GM12874 (cell line): ENCODE results near the gene IDUA.

ENCODE experiments used
- TF ChIP-seq, protein P1 (sequence below): IDR thresholded peaks from 2 replicates; pipeline ENCODE4 v1.5.1; 2011; ENCODE audit warnings: low read depth, mild to moderate bottlenecking, control low read depth, low read length, moderate library complexity; ENCODE audit not compliant: insufficient read depth

The IDUA gene

GRCh38 chr4:1021386-1022050, 34.7 kb downstream of the IDUA start:
- TF ChIP-seq, protein P1, sequence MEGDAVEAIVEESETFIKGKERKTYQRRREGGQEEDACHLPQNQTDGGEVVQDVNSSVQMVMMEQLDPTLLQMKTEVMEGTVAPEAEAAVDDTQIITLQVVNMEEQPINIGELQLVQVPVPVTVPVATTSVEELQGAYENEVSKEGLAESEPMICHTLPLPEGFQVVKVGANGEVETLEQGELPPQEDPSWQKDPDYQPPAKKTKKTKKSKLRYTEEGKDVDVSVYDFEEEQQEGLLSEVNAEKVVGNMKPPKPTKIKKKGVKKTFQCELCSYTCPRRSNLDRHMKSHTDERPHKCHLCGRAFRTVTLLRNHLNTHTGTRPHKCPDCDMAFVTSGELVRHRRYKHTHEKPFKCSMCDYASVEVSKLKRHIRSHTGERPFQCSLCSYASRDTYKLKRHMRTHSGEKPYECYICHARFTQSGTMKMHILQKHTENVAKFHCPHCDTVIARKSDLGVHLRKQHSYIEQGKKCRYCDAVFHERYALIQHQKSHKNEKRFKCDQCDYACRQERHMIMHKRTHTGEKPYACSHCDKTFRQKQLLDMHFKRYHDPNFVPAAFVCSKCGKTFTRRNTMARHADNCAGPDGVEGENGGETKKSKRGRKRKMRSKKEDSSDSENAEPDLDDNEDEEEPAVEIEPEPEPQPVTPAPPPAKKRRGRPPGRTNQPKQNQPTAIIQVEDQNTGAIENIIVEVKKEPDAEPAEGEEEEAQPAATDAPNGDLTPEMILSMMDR = no peak

DNA sequence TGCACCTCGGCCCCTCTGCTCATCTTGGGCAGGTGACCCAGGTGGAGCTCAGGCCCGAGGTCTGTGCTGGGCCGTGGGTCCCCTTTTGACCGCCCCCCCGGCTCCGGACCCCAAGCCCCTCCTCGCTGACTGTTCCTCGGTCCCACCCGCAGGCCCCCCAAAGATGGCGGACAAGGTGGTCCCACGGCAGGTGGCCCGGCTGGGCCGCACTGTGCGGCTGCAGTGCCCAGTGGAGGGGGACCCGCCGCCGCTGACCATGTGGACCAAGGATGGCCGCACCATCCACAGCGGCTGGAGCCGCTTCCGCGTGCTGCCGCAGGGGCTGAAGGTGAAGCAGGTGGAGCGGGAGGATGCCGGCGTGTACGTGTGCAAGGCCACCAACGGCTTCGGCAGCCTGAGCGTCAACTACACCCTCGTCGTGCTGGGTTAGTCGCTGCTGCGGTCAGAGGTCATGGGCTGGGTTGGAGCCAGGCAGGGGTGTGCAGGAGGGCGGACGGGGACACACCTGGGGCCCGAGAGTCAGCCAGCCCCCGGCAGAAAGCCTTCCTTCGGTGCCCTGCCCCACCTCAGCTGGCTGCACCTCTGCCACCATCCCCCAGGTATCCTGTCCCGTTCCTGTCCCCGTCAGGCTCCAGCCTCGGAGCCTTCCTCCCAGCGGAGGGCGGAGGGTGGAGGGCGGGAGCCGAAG, 35.4 kb downstream of the IDUA start:
- TF ChIP-seq, protein P1 = no peak

DNA sequence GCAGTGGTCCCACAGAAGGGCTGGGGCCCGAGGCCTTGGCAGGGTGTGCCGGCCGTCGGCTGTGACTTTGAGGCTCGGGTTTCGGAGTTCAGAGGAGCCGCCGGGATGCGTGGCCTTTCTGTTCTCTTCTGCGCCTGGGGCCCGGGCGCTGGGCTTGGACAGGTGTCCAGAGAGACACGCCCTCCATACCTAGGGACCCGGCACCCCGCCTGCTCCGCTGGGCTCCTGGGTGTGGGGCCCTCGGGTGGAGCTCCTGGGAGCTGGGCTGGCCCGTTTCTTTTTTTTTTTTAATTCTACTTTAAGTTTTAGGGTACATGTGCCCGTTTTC, 35.9 kb downstream of the IDUA start:
- TF ChIP-seq, protein P1 = no peak

DNA sequence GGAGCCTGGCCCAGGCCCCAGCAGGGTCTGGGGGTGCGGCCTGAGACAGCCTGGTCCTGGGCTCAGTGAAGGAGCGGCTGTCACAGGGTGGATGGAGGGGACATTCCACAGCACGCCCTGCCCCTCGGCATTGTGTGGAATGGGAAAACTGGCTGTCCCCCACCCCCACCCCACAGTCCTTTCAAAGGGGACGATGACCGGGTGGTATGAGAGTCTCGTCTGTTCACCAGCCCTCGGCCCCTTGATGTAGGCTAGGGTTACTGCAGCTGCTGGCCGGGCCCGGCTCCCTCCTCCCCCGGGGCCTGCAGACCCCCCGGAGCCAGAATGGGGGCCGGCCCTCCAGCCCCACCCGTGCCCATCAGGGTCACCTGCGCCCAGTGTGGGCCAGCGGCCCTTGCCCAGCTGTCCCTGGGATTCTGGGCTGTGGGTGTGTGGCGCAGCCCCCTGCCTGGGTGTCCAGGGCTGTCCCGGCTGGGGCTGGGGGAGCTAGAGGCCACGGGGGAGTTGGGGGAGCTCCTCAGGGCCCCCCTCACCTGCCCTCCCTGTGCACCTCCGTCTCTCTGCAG, 36.3 kb downstream of the IDUA start:
- TF ChIP-seq, protein P1 = no peak

DNA sequence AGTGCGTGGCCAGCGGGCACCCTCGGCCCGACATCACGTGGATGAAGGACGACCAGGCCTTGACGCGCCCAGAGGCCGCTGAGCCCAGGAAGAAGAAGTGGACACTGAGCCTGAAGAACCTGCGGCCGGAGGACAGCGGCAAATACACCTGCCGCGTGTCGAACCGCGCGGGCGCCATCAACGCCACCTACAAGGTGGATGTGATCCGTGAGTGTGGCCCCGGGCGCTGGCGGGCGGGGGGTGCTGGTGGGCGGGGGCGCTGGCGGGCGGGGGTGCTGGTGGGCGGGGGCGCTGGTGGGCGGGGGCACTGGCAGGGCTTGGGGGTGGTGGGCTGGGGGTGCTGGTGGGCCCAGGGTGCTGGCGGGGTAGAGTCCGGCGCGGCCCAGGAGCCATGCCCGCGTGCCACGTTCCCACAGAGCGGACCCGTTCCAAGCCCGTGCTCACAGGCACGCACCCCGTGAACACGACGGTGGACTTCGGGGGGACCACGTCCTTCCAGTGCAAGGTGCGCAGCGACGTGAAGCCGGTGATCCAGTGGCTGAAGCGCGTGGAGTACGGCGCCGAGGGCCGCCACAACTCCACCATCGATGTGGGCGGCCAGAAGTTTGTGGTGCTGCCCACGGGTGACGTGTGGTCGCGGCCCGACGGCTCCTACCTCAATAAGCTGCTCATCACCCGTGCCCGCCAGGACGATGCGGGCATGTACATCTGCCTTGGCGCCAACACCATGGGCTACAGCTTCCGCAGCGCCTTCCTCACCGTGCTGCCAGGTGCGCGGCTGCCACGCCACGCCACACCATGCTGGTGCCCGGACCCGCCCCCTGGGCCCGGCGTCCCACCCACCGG, 37.3 kb downstream of the IDUA start:
- TF ChIP-seq, protein P1 = no peak

DNA sequence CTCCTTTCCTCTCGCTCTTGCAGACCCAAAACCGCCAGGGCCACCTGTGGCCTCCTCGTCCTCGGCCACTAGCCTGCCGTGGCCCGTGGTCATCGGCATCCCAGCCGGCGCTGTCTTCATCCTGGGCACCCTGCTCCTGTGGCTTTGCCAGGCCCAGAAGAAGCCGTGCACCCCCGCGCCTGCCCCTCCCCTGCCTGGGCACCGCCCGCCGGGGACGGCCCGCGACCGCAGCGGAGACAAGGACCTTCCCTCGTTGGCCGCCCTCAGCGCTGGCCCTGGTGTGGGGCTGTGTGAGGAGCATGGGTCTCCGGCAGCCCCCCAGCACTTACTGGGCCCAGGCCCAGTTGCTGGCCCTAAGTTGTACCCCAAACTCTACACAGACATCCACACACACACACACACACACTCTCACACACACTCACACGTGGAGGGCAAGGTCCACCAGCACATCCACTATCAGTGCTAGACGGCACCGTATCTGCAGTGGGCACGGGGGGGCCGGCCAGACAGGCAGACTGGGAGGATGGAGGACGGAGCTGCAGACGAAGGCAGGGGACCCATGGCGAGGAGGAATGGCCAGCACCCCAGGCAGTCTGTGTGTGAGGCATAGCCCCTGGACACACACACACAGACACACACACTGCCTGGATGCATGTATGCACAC, 38.2 kb downstream of the IDUA start:
- TF ChIP-seq, protein P1 = no peak
